Astrocyte (in vitro differentiated cells and primary cell): Measurements from ENCODE around the gene HECW1. TPM values are rescaled to one million over a fixed set of nuclear protein-coding genes. Genes with fewer than 3 reads are reported as not detected.

ENCODE experiments used
- DNase-seq: peaks from one replicate; pipeline ENCODE4 v3.0.0-alpha.2; 2010; ENCODE audit warnings: low read depth
- FAIRE-seq: peaks from 2 replicates; lab custom pipeline; 2011; peaks lifted over from hg19 to GRCh38; lab: Jason Lieb, UNC
- H2AFZ ChIP-seq: 2 replicates; pipeline ENCODE4 v1.6.0; 2012; ENCODE audit warnings: low read depth, low read length, inconsistent platforms
- H3K27ac ChIP-seq: 2 replicates; pipeline ENCODE4 v1.5.1; 2011; ENCODE audit warnings: low read depth, low read length, inconsistent platforms
- H3K27me3 ChIP-seq: 2 replicates; pipeline ENCODE4 v1.6.0; 2011; ENCODE audit warnings: low read length, inconsistent platforms; ENCODE audit not compliant: insufficient read depth
- H3K36me3 ChIP-seq: 2 replicates; pipeline ENCODE4 v1.5.1; 2011; ENCODE audit warnings: low read length, inconsistent platforms; ENCODE audit not compliant: insufficient read depth
- H3K4me1 ChIP-seq: 2 replicates; pipeline ENCODE4 v1.5.1; 2011; ENCODE audit warnings: low read length, inconsistent platforms; ENCODE audit not compliant: insufficient read depth
- H3K4me2 ChIP-seq: 2 replicates; pipeline ENCODE4 v1.6.0; 2012; ENCODE audit warnings: low read length, inconsistent platforms
- H3K4me3 ChIP-seq: 2 replicates; pipeline ENCODE4 v1.5.1; 2011; ENCODE audit warnings: low read depth, mild to moderate bottlenecking, low read length, inconsistent platforms; ENCODE audit not compliant: insufficient read depth
- H3K79me2 ChIP-seq: 2 replicates; pipeline ENCODE4 v1.6.0; 2012; ENCODE audit warnings: mild to moderate bottlenecking, low read length, inconsistent platforms; ENCODE audit not compliant: insufficient read depth
- H3K9ac ChIP-seq: 2 replicates; pipeline ENCODE4 v1.6.0; 2012; ENCODE audit warnings: mild to moderate bottlenecking, low read length, inconsistent platforms
- H3K9me3 ChIP-seq: 2 replicates; pipeline ENCODE4 v1.5.1; 2012; ENCODE audit warnings: low read depth, mild to moderate bottlenecking, low read length, inconsistent platforms; ENCODE audit not compliant: insufficient read depth
- H4K20me1 ChIP-seq: 2 replicates; pipeline ENCODE4 v1.6.0; 2012; ENCODE audit warnings: low read length, inconsistent platforms; ENCODE audit not compliant: insufficient read depth
- H3K27ac Mint-ChIP-seq: one replicate; pipeline ENCODE4 v1.8.0; 2021; ENCODE audit warnings: mild to moderate bottlenecking, mixed read lengths; ENCODE audit not compliant: unreplicated experiment
- H3K27me3 Mint-ChIP-seq: one replicate; pipeline ENCODE4 v1.8.0; 2021; ENCODE audit warnings: low read depth, mixed read lengths; ENCODE audit not compliant: unreplicated experiment
- H3K36me3 Mint-ChIP-seq: one replicate; pipeline ENCODE4 v1.8.0; 2021; ENCODE audit warnings: low read depth, mixed read lengths; ENCODE audit not compliant: unreplicated experiment
- H3K4me1 Mint-ChIP-seq: one replicate; pipeline ENCODE4 v1.8.0; 2021; ENCODE audit warnings: low read depth, mixed read lengths; ENCODE audit not compliant: unreplicated experiment
- H3K4me3 Mint-ChIP-seq: one replicate; pipeline ENCODE4 v1.8.0; 2021; ENCODE audit warnings: mild to moderate bottlenecking, moderate library complexity, mixed read lengths; ENCODE audit not compliant: unreplicated experiment
- H3K9me3 Mint-ChIP-seq: one replicate; pipeline ENCODE4 v1.8.0; 2021; ENCODE audit warnings: mild to moderate bottlenecking, mixed read lengths; ENCODE audit not compliant: unreplicated experiment
- CTCF ChIP-seq: IDR thresholded peaks from 2 replicates; pipeline ENCODE4 v1.5.1; 2011; ENCODE audit warnings: low read depth, mild to moderate bottlenecking, inconsistent platforms, low read length, moderate library complexity; ENCODE audit not compliant: insufficient read depth
- EZH2 ChIP-seq: IDR thresholded peaks from 2 replicates; pipeline ENCODE4 v1.6.1; 2012; ENCODE audit warnings: mild to moderate bottlenecking, low read length, inconsistent platforms; ENCODE audit not compliant: insufficient read depth
- total RNA-seq: library from RNA; stranded (reverse); gene quantifications from 2 replicates; pipeline ENCODE4 v1.2.1, GENCODE V29; 2021

The HECW1 gene
- total RNA-seq, 1 donor from 2014 or later, result 3.3 TPM

- Histone ChIP-seq H3K27ac (no peak overlapping the region), H3K4me1 (no peaks in the 10 kb centered on the region), H3K36me3 (no peaks in the 10 kb centered on the region), H2AFZ (no peak overlapping the region), H3K9me3 (no peaks in the 10 kb centered on the region), H3K4me2 (peak overlapping the region; percentile 34), H3K79me2 (no peaks in the 10 kb centered on the region), H3K4me3 (no peak overlapping the region), H4K20me1 (no peaks in the 10 kb centered on the region), H3K9ac (no peak overlapping the region), H3K27me3 (no peaks in the 10 kb centered on the region)
- no peak for TF ChIP-seq CTCF
- no peak for TF ChIP-seq EZH2
- no peaks in the 10 kb centered on the region for H3K27me3 Mint-ChIP-seq
- H3K36me3 Mint-ChIP-seq, result no peaks in the 10 kb centered on the region
- DNase-seq, result peak; percentile 79
- H3K9me3 Mint-ChIP-seq, result no peaks in the 10 kb centered on the region
- H3K27ac Mint-ChIP-seq, result peak overlapping the region; percentile 44
- no peak overlapping the region for H3K4me3 Mint-ChIP-seq
- FAIRE-seq, result no peak
- peaks cover 12% of the 10 kb centered on the region for H3K4me1 Mint-ChIP-seq
Observed at GRCh38 chr7:43394441-43395130, 282.1 kb downstream of the HECW1 start.

GRCh38 chr7:43395351-43395750 is 282.9 kb downstream of the HECW1 start:
- no peak overlapping the region for H3K4me3 Mint-ChIP-seq
- Histone ChIP-seq H3K9ac (no peak overlapping the region), H3K79me2 (no peaks in the 10 kb centered on the region), H3K27ac (no peak overlapping the region), H3K9me3 (no peaks in the 10 kb centered on the region), H3K4me2 (no peak overlapping the region), H3K27me3 (no peaks in the 10 kb centered on the region), H3K36me3 (no peaks in the 10 kb centered on the region), H3K4me3 (no peak overlapping the region), H4K20me1 (no peaks in the 10 kb centered on the region), H2AFZ (no peak overlapping the region), H3K4me1 (no peaks in the 10 kb centered on the region)
- no peaks in the 10 kb centered on the region for H3K27me3 Mint-ChIP-seq
- H3K4me1 Mint-ChIP-seq, result peaks cover 12% of the 10 kb centered on the region
- no peaks in the 10 kb centered on the region for H3K36me3 Mint-ChIP-seq
- TF ChIP-seq CTCF (no peak), EZH2 (no peak)
- DNase-seq, result no peak
- H3K27ac Mint-ChIP-seq, result peak overlapping the region; percentile 14
- FAIRE-seq, result no peak
- no peaks in the 10 kb centered on the region for H3K9me3 Mint-ChIP-seq

- H3K27me3 Mint-ChIP-seq, result no peaks in the 10 kb centered on the region
- Histone ChIP-seq H3K9ac (no peak overlapping the region), H4K20me1 (no peaks in the 10 kb centered on the region), H3K4me1 (no peaks in the 10 kb centered on the region), H3K4me2 (no peak overlapping the region), H3K4me3 (no peak overlapping the region), H2AFZ (no peak overlapping the region), H3K9me3 (no peaks in the 10 kb centered on the region), H3K36me3 (no peaks in the 10 kb centered on the region), H3K27ac (no peak overlapping the region), H3K79me2 (no peaks in the 10 kb centered on the region), H3K27me3 (no peaks in the 10 kb centered on the region)
- no peaks in the 10 kb centered on the region for H3K36me3 Mint-ChIP-seq
- no peaks in the 10 kb centered on the region for H3K9me3 Mint-ChIP-seq
- peaks cover 12% of the 10 kb centered on the region for H3K4me1 Mint-ChIP-seq
- TF ChIP-seq CTCF (no peak), EZH2 (no peak)
- H3K27ac Mint-ChIP-seq, result no peak overlapping the region
- no peak overlapping the region for H3K4me3 Mint-ChIP-seq
- no peak for FAIRE-seq
- DNase-seq, result no peak
Observed at GRCh38 chr7:43396187-43396740, 283.8 kb downstream of the HECW1 start.
